GM23338 (cell line): ENCODE results near the gene HOTAIR. TPM values are rescaled to one million over a fixed set of nuclear protein-coding genes. Genes with fewer than 3 reads are reported as not detected.
A peak's percentile ranks its signal among the peaks of the same experiment; 100 is the strongest.

ENCODE experiments used
- ATAC-seq: fragments of 200-7000 bp; cut with Tn5 transposase; 3 replicates; pipeline ENCODE4 v1.9.1; 2020
- DNase-seq: peaks from one replicate; pipeline ENCODE4 v3.0.0-alpha.2; 2015; ENCODE audit warnings: low spot score
- H2AFZ ChIP-seq: fragments of 200-600 bp; sonication (generic); 2 replicates; pipeline ENCODE4 v1.8.0; 2016; ENCODE audit warnings: antibody characterized with exemption, mild to moderate bottlenecking, moderate library complexity
- H3F3A ChIP-seq: fragments of 200-600 bp; sonication (generic); replicated peaks from 2 replicates; pipeline ENCODE4 v1.8.0; 2017; ENCODE audit warnings: antibody characterized with exemption, mixed run types, low read depth
- H3K27ac ChIP-seq: fragments of 200-600 bp; sonication (generic); 2 replicates; pipeline ENCODE4 v1.6.1; 2016; ENCODE audit warnings: low read depth
- H3K27me3 ChIP-seq: fragments of 200-600 bp; sonication (generic); 2 replicates; pipeline ENCODE4 v1.8.0; 2016; ENCODE audit warnings: mild to moderate bottlenecking, mixed run types, moderate library complexity; ENCODE audit not compliant: insufficient read depth
- H3K36me3 ChIP-seq: fragments of 200-600 bp; sonication (generic); 2 replicates; pipeline ENCODE4 v1.8.0; 2016; ENCODE audit warnings: mild to moderate bottlenecking; ENCODE audit not compliant: insufficient read depth
- H3K4me1 ChIP-seq: fragments of 200-600 bp; sonication (generic); 2 replicates; pipeline ENCODE4 v1.8.0; 2016; ENCODE audit warnings: mild to moderate bottlenecking, moderate library complexity; ENCODE audit not compliant: insufficient read depth
- H3K4me2 ChIP-seq: fragments of 200-600 bp; sonication (generic); 2 replicates; pipeline ENCODE4 v1.7.1; 2017; ENCODE audit warnings: mixed run types
- H3K4me3 ChIP-seq: fragments of 200-600 bp; sonication (generic); 2 replicates; pipeline ENCODE4 v1.6.1; 2016; ENCODE audit warnings: mixed run types
- H3K79me2 ChIP-seq: fragments of 200-600 bp; sonication (generic); replicated peaks from 2 replicates; pipeline ENCODE4 v1.8.0; 2017; ENCODE audit warnings: mild to moderate bottlenecking; ENCODE audit not compliant: insufficient read depth
- H3K9me2 ChIP-seq: fragments of 200-600 bp; sonication (generic); 2 replicates; pipeline ENCODE4 v1.8.0; 2017; ENCODE audit not compliant: insufficient read depth
- H4K20me1 ChIP-seq: fragments of 200-600 bp; sonication (generic); replicated peaks from 2 replicates; pipeline ENCODE4 v1.8.0; 2017; ENCODE audit warnings: mild to moderate bottlenecking; ENCODE audit not compliant: insufficient read depth
- H3K27ac Mint-ChIP-seq: 2 replicates; pipeline ENCODE4 v1.8.0; 2020; ENCODE audit warnings: inconsistent platforms, mild to moderate bottlenecking, moderate library complexity, mixed read lengths
- H3K27me3 Mint-ChIP-seq: 3 replicates; pipeline ENCODE4 v1.8.0; 2022; ENCODE audit warnings: low read depth, mild to moderate bottlenecking, moderate library complexity, mixed read lengths, inconsistent platforms; ENCODE audit not compliant: insufficient read depth, poor library complexity
- H3K36me3 Mint-ChIP-seq: 3 replicates; pipeline ENCODE4 v1.8.0; 2021; ENCODE audit warnings: low read depth, mild to moderate bottlenecking, inconsistent platforms, moderate library complexity, mixed read lengths
- H3K4me1 Mint-ChIP-seq: 3 replicates; pipeline ENCODE4 v1.8.0; 2020; ENCODE audit warnings: mild to moderate bottlenecking, inconsistent platforms, mixed read lengths
- H3K4me3 Mint-ChIP-seq: 3 replicates; pipeline ENCODE4 v1.8.0; 2021; ENCODE audit warnings: moderate library complexity, mild to moderate bottlenecking, inconsistent platforms, mixed read lengths
- H3K9me3 Mint-ChIP-seq: 3 replicates; pipeline ENCODE4 v1.8.0; 2020; ENCODE audit warnings: moderate library complexity, mild to moderate bottlenecking, inconsistent platforms, mixed read lengths
- EZH2 ChIP-seq: fragments of 200-600 bp; sonication (generic); IDR thresholded peaks from one replicate; pipeline ENCODE4 v1.8.0; 2017; ENCODE audit warnings: antibody characterized with exemption, mild to moderate bottlenecking, low read depth; ENCODE audit not compliant: unreplicated experiment
- EZH2phosphoT487 ChIP-seq: fragments of 200-600 bp; sonication (generic); IDR thresholded peaks from one replicate; pipeline ENCODE4 v1.8.1; 2018; ENCODE audit warnings: antibody characterized with exemption; ENCODE audit not compliant: unreplicated experiment
- REST ChIP-seq: IDR thresholded peaks from one replicate; pipeline ENCODE4 v1.6.1; 2018; ENCODE audit warnings: antibody characterized with exemption; ENCODE audit not compliant: unreplicated experiment
- ZNF114 ChIP-seq: fragments of 250-450 bp; sonication (Bioruptor Pico); IDR thresholded peaks from 2 replicates; pipeline ENCODE4 v1.5.0; 2020; ENCODE audit warnings: mild to moderate bottlenecking, moderate library complexity
- ZNF331 ChIP-seq: fragments of 250-450 bp; sonication (Bioruptor Pico); IDR thresholded peaks from 2 replicates; pipeline ENCODE4 v1.5.0; 2020; ENCODE audit warnings: low read depth, mild to moderate bottlenecking, moderate library complexity
- polyA plus RNA-seq: library from polyadenylated mRNA; unstranded; fragments of >200 nt; fragmentation: Nextera tagmentation; extraction: Ambion mirVana; gene quantifications from 2 replicates; pipeline ENCODE4 v1.2.1, GENCODE V29; 2016
- total RNA-seq: library from RNA; depleted of rRNA; stranded (reverse); fragments of >200 nt; shearing (Covaris generic); gene quantifications from 2 replicates; pipeline ENCODE4 v1.2.3, GENCODE V29; 2014

Gene HOTAIR
- total and polyA plus RNA-seq, 2 experiments from 2014 or later: not detected

DNA sequence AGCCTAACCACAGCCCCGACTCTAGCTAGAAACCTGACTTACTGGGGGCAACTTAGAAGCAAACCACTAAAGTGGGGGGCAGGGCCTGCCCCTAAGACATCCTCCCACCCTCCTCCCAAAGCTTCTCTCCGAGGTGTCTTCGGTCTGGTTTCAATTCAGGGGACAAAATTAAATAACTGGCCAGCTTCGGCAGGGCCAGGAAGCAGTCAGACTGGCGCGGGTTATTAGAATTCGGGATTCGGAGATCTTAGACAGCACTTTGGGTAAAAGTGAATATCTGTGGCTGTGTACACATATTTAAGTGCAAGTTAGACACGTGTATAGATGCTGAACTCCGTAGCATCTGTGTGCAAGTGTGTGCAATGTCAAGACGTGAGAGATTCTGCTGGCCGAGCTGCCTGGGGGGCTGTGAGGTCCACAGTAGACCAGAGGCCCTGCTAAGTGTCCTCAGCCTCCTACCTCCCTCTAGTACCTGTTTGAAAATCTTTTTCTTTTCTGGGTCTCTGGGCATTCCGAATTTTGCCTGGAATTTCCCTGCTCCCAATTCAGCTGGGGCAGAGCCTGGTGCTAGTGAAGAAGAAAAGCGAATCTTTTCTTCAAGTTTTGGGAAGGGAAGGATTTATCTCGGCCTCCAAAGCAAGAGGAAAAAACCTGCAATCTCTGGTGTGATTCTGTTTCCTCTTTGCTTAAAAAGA lies 6.2 kb upstream of the HOTAIR start:
- peaks cover 98% of the 10 kb centered on the region for H3K27me3 ChIP-seq
- peaks cover 46% of the 10 kb centered on the region for H3F3A ChIP-seq
- no peaks in the 10 kb centered on the region for H3K36me3 ChIP-seq
- no peak overlapping the region for H3K27ac ChIP-seq
- ATAC-seq (no peak), DNase-seq (no peak)
- no peaks in the 10 kb centered on the region for H3K9me2 ChIP-seq
- peaks cover 100% of the 10 kb centered on the region for H3K27me3 Mint-ChIP-seq
- no peak overlapping the region for H2AFZ ChIP-seq
- no peak overlapping the region for H3K4me3 ChIP-seq
- TF ChIP-seq REST: no peak
- TF ChIP-seq EZH2phosphoT487: peak; percentile 58
- TF ChIP-seq EZH2: peak; percentile 47
- peaks cover 31% of the 10 kb centered on the region for H4K20me1 ChIP-seq
- peaks cover 60% of the 10 kb centered on the region for H3K4me1 ChIP-seq
- H3K4me1 Mint-ChIP-seq: peaks cover 26% of the 10 kb centered on the region
- no peaks in the 10 kb centered on the region; the same call in 2 of the 3 replicates for H3K36me3 Mint-ChIP-seq
- H3K4me3 Mint-ChIP-seq: no peak overlapping the region
- H3K9me3 Mint-ChIP-seq: no peaks in the 10 kb centered on the region; the same call in 1 of the 3 replicates
- H3K79me2 ChIP-seq: no peaks in the 10 kb centered on the region
- no peak overlapping the region for H3K4me2 ChIP-seq
- no peak overlapping the region for H3K27ac Mint-ChIP-seq

- H3K27ac ChIP-seq: no peak overlapping the region
- no peak overlapping the region for H3K4me3 ChIP-seq
These were observed 5.5 kb upstream of the HOTAIR start for GRCh38 chr12:53980104-53980801.

More at GRCh38 chr12:53980104-53980801, 5.5 kb upstream of the HOTAIR start:
- peaks cover 98% of the 10 kb centered on the region for H3K27me3 ChIP-seq
- peaks cover 55% of the 10 kb centered on the region for H3K4me1 ChIP-seq
- H3K4me1 Mint-ChIP-seq: peaks cover 28% of the 10 kb centered on the region
- no peaks in the 10 kb centered on the region for H3K79me2 ChIP-seq
- no peaks in the 10 kb centered on the region; the same call in 2 of the 3 replicates for H3K36me3 Mint-ChIP-seq
- H3K9me3 Mint-ChIP-seq: no peaks in the 10 kb centered on the region; the same call in 1 of the 3 replicates
- DNase-seq (no peak), ATAC-seq (no peak)
- no peaks in the 10 kb centered on the region for H3K36me3 ChIP-seq
- H3K4me2 ChIP-seq: no peak overlapping the region
- H3K4me3 Mint-ChIP-seq: no peak overlapping the region
- H3K27me3 Mint-ChIP-seq: peaks cover 100% of the 10 kb centered on the region
- no peaks in the 10 kb centered on the region for H3K9me2 ChIP-seq
- TF ChIP-seq ZNF331 (CRISPR knock-in tag): no peak
- peak; percentile 95 for TF ChIP-seq EZH2
- no peak for TF ChIP-seq ZNF114 (CRISPR knock-in tag)
- H4K20me1 ChIP-seq: peaks cover 31% of the 10 kb centered on the region
- no peak overlapping the region for H3K27ac Mint-ChIP-seq
- no peak overlapping the region for H2AFZ ChIP-seq
- peaks cover 44% of the 10 kb centered on the region for H3F3A ChIP-seq
